Measurements from ENCODE around the gene TGFA.

DNA sequence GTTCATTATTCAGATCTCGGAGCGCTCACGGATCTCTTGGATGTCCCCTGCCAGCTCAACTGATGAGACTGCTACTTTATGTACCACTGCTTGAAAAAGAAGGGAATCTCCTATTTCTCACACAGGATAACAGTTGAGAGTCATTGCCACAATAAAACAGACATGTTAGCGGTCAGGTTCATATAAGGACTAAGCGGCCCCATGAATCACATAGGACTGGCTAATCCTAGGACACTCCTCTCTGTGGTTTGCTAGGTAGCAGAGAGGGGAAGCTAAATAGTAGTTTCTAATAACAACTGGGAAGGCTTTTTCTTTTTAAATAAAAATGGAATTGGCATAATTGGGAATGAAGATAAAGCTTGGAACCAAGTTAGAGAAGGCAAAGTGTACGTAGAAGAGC is 15.9 kb upstream of the TGFA start:
- TF ChIP-seq, protein P1, sequence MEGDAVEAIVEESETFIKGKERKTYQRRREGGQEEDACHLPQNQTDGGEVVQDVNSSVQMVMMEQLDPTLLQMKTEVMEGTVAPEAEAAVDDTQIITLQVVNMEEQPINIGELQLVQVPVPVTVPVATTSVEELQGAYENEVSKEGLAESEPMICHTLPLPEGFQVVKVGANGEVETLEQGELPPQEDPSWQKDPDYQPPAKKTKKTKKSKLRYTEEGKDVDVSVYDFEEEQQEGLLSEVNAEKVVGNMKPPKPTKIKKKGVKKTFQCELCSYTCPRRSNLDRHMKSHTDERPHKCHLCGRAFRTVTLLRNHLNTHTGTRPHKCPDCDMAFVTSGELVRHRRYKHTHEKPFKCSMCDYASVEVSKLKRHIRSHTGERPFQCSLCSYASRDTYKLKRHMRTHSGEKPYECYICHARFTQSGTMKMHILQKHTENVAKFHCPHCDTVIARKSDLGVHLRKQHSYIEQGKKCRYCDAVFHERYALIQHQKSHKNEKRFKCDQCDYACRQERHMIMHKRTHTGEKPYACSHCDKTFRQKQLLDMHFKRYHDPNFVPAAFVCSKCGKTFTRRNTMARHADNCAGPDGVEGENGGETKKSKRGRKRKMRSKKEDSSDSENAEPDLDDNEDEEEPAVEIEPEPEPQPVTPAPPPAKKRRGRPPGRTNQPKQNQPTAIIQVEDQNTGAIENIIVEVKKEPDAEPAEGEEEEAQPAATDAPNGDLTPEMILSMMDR (conservative IDR thresholded peaks at IDR 0.05; ENCODE audit: low read length), result no peak
- TF ChIP-seq EZH2phosphoT487 (IDR thresholded peaks at IDR 0.05; ENCODE audit: borderline replicate concordance), result no peak
